ENCODE measurements around the gene SND1.

SND1 gene

GRCh38 chr7:127768241-127768640 is 116.2 kb downstream of the SND1 start:
- TF ChIP-seq CEBPB (IDR thresholded peaks at IDR 0.05) (no peak), TAF1 (IDR thresholded peaks at IDR 0.05; ENCODE audit: low read depth) (no peak), EP300 (IDR thresholded peaks at IDR 0.05; ENCODE audit: borderline replicate concordance) (no peak), NFIC (IDR thresholded peaks at IDR 0.05) (no peak), EGR1 (IDR thresholded peaks at IDR 0.05) (no peak), REST (IDR thresholded peaks at IDR 0.05; ENCODE audit: low read depth) (no peak), ZBTB7A (IDR thresholded peaks at IDR 0.05; ENCODE audit: low read depth) (no peak), CREB1 (IDR thresholded peaks at IDR 0.05; ENCODE audit: low read depth) (no peak), TCF12 (IDR thresholded peaks at IDR 0.05; ENCODE audit: low read depth) (no peak), MAX (IDR thresholded peaks at IDR 0.05) (no peak), USF1 (IDR thresholded peaks at IDR 0.05) (no peak), TEAD4 (IDR thresholded peaks at IDR 0.05) (no peak)

GRCh38 chr7:127769137-127769536 is 117.1 kb downstream of the SND1 start:
- TF ChIP-seq MAX (IDR thresholded peaks at IDR 0.05): no peak
- TF ChIP-seq TAF1 (IDR thresholded peaks at IDR 0.05; ENCODE audit: low read depth): no peak
- no peak for TF ChIP-seq EP300 (IDR thresholded peaks at IDR 0.05; ENCODE audit: borderline replicate concordance)
- TF ChIP-seq REST (IDR thresholded peaks at IDR 0.05; ENCODE audit: low read depth): no peak
- no peak for TF ChIP-seq TCF12 (IDR thresholded peaks at IDR 0.05; ENCODE audit: low read depth)

GRCh38 chr7:127769696-127770400 is 117.9 kb downstream of the SND1 start:
- TF ChIP-seq TAF1 (IDR thresholded peaks at IDR 0.05; ENCODE audit: low read depth): no peak
- no peak for TF ChIP-seq TEAD4 (IDR thresholded peaks at IDR 0.05)
- no peak for TF ChIP-seq USF1 (IDR thresholded peaks at IDR 0.05)
- TF ChIP-seq CEBPB (IDR thresholded peaks at IDR 0.05): no peak
- TF ChIP-seq FOXM1 (IDR thresholded peaks at IDR 0.05; ENCODE audit: borderline replicate concordance, low read depth): no peak
- no peak for TF ChIP-seq YY1 (IDR thresholded peaks at IDR 0.05; ENCODE audit: low read depth)
- TF ChIP-seq ZBTB7A (IDR thresholded peaks at IDR 0.05; ENCODE audit: low read depth): no peak
- TF ChIP-seq RAD21 (IDR thresholded peaks at IDR 0.05; ENCODE audit: low read depth): no peak
- TF ChIP-seq NFIC (IDR thresholded peaks at IDR 0.05): no peak
- TF ChIP-seq CREB1 (IDR thresholded peaks at IDR 0.05; ENCODE audit: low read depth): no peak
- TF ChIP-seq REST (IDR thresholded peaks at IDR 0.05; ENCODE audit: low read depth): no peak
- TF ChIP-seq EGR1 (IDR thresholded peaks at IDR 0.05): no peak
- TF ChIP-seq TCF12 (IDR thresholded peaks at IDR 0.05; ENCODE audit: low read depth): no peak
- no peak for TF ChIP-seq EP300 (IDR thresholded peaks at IDR 0.05; ENCODE audit: borderline replicate concordance)
- TF ChIP-seq MAX (IDR thresholded peaks at IDR 0.05): no peak

GRCh38 chr7:127770885-127771284 is 118.9 kb downstream of the SND1 start:
- no peak for TF ChIP-seq CEBPB (IDR thresholded peaks at IDR 0.05)
- no peak for TF ChIP-seq USF1 (IDR thresholded peaks at IDR 0.05)
- no peak for TF ChIP-seq RAD21 (IDR thresholded peaks at IDR 0.05; ENCODE audit: low read depth)
- TF ChIP-seq MAX (IDR thresholded peaks at IDR 0.05): no peak
- no peak for TF ChIP-seq REST (IDR thresholded peaks at IDR 0.05; ENCODE audit: low read depth)
- TF ChIP-seq YY1 (IDR thresholded peaks at IDR 0.05; ENCODE audit: low read depth): no peak
- no peak for TF ChIP-seq NFIC (IDR thresholded peaks at IDR 0.05)
- TF ChIP-seq CREB1 (IDR thresholded peaks at IDR 0.05; ENCODE audit: low read depth): no peak
- no peak for TF ChIP-seq ZBTB7A (IDR thresholded peaks at IDR 0.05; ENCODE audit: low read depth)
- no peak for TF ChIP-seq TAF1 (IDR thresholded peaks at IDR 0.05; ENCODE audit: low read depth)

Data from Ishikawa (cell line).